ENCODE data around the gene LTK. TPM values are rescaled to one million over a fixed set of nuclear protein-coding genes. Genes with fewer than 3 reads are reported as not detected.

The LTK gene
- total and polyA plus RNA-seq, 2 donors from 2014 or later, result 0.91 to 6.7 TPM

- Histone ChIP-seq H3K27me3 (ENCODE audit: control insufficient read depth, insufficient read depth, low read length) (peaks cover 20% of the 10 kb centered on the region), H3K4me1 (ENCODE audit: control insufficient read depth in 2 of 3, insufficient read depth in 2 of 3, low read depth in 1 of 3, low read length in 3 of 3) (peaks cover 0 to 21% (median 0%) of the 10 kb centered on the region in 3 donors), H3K9me3 (ENCODE audit: control insufficient read depth in 2 of 3, insufficient read depth in 1 of 3, low read length in 3 of 3) (no peaks in the 10 kb centered on the region), H3K27ac (ENCODE audit: low read depth in 2 of 2, low read length in 2 of 2) (no peak overlapping the region), H3K9ac (ENCODE audit: low read length in 3 of 3) (no peak overlapping the region), H3K36me3 (ENCODE audit: control insufficient read depth in 2 of 3, insufficient read depth in 3 of 3, low read length in 3 of 3) (no peaks in the 10 kb centered on the region), H3K4me3 (ENCODE audit: low read length in 3 of 3) (no peak overlapping the region)
- TF ChIP-seq CTCF (IDR thresholded peaks at IDR 0.05; ENCODE audit: borderline replicate concordance, extremely low read depth, insufficient read depth), result no peak
- FAIRE-seq (no peak), DNase-seq (no peak)
- intact Hi-C loops (cut with DNase I), result no loop called here
These were observed 15.0 kb downstream of the LTK start for GRCh38 chr15:41498657-41499056.

DNA sequence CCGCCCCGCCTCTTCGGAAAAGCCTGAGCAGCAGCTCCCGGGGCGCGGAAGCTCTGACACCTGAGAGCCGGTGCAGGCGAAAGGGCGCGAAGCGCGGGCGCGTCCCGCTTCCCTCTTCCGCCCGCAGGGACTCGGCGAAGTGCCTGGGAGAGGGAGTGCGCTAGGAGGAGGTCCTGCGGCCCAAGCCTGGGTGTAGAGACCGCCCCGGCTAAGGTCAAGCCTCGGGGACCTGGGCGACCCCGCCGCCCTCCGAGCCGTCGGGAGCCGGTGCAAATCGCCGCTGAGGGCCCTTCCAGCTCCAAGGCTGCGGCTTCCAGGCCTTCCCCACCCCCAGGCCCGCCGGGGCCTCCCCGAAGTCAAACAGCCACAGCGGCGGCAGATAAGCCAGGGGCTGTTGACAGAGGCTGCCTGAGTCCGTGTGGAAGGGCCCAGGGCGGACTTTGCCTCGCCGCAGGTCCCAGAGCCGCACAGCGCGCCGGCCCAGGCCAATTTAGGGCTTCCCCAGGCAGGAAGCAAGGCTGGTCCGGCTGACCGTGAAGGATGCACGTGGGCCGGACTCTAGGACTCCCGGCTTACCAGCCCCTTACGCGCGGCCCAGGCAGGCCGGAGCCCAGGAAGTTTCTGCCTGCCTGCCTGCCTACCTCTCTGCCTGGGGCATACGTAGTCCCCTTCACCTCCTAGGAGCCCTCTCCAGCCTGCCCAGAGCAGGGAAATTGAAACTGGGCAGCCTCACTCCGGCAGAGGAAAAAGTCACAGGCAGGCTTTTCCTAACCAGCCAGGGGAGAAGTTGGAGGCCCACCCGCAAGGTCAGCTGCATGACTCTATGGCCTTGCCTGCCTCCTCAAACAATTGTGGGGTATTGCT lies 17.7 kb downstream of the LTK start:
- intact Hi-C loops (cut with DNase I), result no loop called here
- H3K9ac ChIP-seq (ENCODE audit: low read length in 3 of 3), result no peak overlapping the region
- H3K36me3 ChIP-seq (ENCODE audit: control insufficient read depth in 2 of 3, insufficient read depth in 3 of 3, low read length in 3 of 3), result no peaks in the 10 kb centered on the region
- peaks cover 0 to 16% (median 13%) of the 10 kb centered on the region in 3 donors for H3K4me1 ChIP-seq (ENCODE audit: control insufficient read depth in 2 of 3, insufficient read depth in 2 of 3, low read depth in 1 of 3, low read length in 3 of 3)
- H3K4me3 ChIP-seq (ENCODE audit: low read length in 3 of 3), result no peak overlapping the region
- H3K27me3 ChIP-seq (ENCODE audit: control insufficient read depth, insufficient read depth, low read length), result peaks cover 10% of the 10 kb centered on the region
- H3K9me3 ChIP-seq (ENCODE audit: control insufficient read depth in 2 of 3, insufficient read depth in 1 of 3, low read length in 3 of 3), result no peaks in the 10 kb centered on the region
- FAIRE-seq (no peak), DNase-seq (peak in 4 of 5 donors; percentile 40 to 70 (median 48))
- H3K27ac ChIP-seq (ENCODE audit: low read depth in 2 of 2, low read length in 2 of 2), result no peak overlapping the region
- no peak for TF ChIP-seq CTCF (IDR thresholded peaks at IDR 0.05; ENCODE audit: borderline replicate concordance, extremely low read depth, insufficient read depth)

- DNase-seq (peak in 3 of 5 donors; percentile 12 to 43 (median 38)), FAIRE-seq (no peak)
- no peak overlapping the region for H3K9ac ChIP-seq (ENCODE audit: low read length in 3 of 3)
- no peaks in the 10 kb centered on the region for H3K36me3 ChIP-seq (ENCODE audit: control insufficient read depth in 2 of 3, insufficient read depth in 3 of 3, low read length in 3 of 3)
- peaks cover 0 to 16% (median 13%) of the 10 kb centered on the region in 3 donors for H3K4me1 ChIP-seq (ENCODE audit: control insufficient read depth in 2 of 3, insufficient read depth in 2 of 3, low read depth in 1 of 3, low read length in 3 of 3)
- peaks cover 10% of the 10 kb centered on the region for H3K27me3 ChIP-seq (ENCODE audit: control insufficient read depth, insufficient read depth, low read length)
- intact Hi-C loops (cut with DNase I), result no loop called here
- no peaks in the 10 kb centered on the region for H3K9me3 ChIP-seq (ENCODE audit: control insufficient read depth in 2 of 3, insufficient read depth in 1 of 3, low read length in 3 of 3)
- TF ChIP-seq CTCF (IDR thresholded peaks at IDR 0.05; ENCODE audit: borderline replicate concordance, extremely low read depth, insufficient read depth), result no peak
- H3K4me3 ChIP-seq (ENCODE audit: low read length in 3 of 3), result no peak overlapping the region
- H3K27ac ChIP-seq (ENCODE audit: low read depth in 2 of 2, low read length in 2 of 2), result no peak overlapping the region
These were observed 18.5 kb downstream of the LTK start for GRCh38 chr15:41494922-41495735.

Measured in kidney (tissue), 14 donors.